GM19239 (cell line): ENCODE measurements around the gene TEAD1.
"Not testable (repeated sequence)": the region's sequence is repeated elsewhere in the genome, so short reads cannot be mapped to it uniquely, and the experiment has no call there.

Source experiments
- DNase-seq: peaks from one replicate; pipeline ENCODE4 v3.0.0; 2011; ENCODE audit warnings: low spot score; ENCODE audit not compliant: insufficient read length
- FAIRE-seq: peaks from 2 replicates; lab custom pipeline; 2011; peaks lifted over from hg19 to GRCh38; lab: Jason Lieb, UNC

TEAD1 gene

DNA sequence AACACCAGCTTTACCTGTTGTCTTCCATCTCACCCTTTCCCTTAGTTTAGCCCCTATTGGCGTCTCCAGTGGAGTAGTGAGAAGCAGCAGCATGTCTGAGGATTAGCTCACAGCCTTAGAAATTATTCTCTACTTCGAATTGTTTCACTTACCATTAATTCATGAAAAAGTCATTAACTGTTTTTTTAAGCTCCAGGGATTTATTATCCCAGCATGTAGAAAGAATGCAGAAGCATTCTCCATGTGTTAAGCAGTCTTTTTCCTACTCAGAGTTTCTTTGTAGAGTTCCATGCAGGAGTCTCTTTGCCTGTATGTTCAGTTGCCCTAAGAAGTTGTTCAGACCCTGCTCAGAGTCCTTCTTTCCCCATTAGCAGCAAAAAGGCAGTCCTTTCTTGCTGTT, 197.0 kb downstream of the TEAD1 start:
- DNase-seq, result no peak
- no peak for FAIRE-seq

DNA sequence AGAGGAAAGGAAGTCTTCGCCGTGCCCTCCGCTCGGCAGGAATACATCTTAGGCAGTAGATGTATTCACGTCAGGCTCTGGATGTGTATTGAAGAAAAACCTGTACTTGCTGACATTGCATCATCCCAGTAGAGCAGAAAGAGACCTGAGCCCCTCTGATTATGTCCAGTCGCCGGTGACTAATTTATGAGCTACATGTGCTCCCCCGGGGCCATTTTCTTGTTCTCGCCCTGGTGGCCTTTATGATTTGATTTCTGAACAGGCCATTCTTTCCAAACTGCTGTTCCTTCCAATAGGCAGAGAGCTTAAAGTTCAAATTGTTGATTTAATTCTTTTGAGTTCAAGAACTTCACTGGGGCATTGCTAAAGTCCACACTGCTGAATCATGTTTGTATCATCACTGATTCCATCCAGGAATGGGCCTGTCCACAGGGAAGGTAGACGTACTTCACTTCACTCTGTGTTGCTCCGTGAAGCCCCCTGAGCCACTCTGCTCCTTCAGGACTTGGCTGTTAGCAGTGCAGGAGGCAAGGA, 197.6 kb downstream of the TEAD1 start:
- DNase-seq (no peak), FAIRE-seq (no peak)

DNA sequence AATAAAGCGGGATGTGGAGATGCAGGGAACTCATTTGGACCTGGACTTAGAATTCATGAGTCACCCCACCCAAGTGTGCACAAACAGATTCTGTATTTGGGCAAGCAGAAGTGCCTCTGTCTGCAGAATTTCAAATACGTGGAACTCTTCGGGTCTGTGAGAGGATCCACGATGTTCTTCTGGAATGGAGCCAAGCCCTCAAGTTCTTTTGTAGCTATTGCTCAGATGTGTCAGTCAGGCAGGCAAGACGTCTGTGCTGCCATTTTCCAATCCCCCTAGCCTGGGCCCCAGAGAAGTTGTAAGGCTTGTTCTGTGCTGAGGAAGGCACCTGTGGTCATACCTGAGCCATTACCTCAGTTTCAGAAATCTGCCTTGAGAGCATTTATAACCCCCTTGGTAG, 202.1 kb downstream of the TEAD1 start:
- FAIRE-seq (no peak), DNase-seq (no peak)

DNA sequence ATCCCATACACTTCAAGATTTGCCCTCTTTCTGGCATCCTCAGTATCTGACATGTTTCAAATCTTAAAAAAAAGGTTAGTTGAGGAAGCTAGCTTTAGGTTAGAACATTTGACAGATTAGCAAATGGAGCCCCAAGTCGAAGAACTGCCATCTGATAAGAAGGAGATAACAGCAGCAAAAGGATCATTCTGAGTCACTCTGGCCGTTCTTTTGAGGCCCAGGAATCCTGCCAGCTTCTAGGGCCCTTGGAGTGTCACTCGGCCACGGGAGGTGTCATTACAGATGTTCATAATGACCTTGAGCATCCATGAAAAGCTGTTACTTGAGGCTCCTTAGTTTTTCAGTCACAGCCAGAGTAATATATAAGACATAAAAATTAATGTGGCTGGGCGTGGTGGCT, 202.8 kb downstream of the TEAD1 start:
- FAIRE-seq, result no peak
- no peak for DNase-seq

DNA sequence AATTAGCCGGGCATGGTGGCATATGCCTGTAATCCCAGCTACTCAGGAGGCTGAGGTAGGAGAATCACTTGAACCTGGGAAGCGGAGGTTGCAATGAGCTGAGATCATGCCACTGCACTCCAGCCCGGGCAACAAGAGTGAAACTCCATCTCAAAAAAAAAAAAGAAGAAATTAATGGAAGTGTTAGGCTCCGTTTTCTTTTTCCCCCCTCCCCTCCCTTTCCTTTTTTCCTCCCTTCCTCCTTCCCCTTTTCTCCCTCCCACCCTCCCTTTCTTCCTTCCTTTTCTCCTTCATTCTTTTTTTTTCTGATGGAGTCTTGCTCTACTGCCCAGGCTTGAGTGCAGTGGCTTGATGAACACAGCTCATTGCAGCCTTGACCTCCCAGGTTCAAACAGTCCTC, 203.3 kb downstream of the TEAD1 start:
- DNase-seq, FAIRE-seq: not testable (repeated sequence)

DNA sequence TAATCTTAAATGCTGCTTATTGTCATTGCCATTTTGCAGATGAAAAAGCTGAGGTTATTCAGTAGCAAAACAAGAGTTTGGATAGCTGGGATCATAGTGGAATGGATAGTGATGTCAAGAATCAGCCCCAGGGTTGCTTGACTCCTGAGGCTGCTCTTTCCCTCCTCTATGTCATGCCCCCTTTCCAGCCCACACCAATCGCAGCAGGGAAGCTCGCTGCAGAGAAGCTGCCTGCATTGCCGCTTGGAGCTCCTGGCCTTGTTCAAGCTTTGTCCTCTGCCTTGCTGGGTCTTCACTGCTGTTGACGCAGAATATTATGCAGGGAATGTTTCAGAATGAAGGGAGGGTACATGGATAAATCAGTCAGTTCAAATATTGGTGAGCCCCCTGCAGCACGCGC, 206.1 kb downstream of the TEAD1 start:
- no peak for DNase-seq
- FAIRE-seq, result no peak

DNA sequence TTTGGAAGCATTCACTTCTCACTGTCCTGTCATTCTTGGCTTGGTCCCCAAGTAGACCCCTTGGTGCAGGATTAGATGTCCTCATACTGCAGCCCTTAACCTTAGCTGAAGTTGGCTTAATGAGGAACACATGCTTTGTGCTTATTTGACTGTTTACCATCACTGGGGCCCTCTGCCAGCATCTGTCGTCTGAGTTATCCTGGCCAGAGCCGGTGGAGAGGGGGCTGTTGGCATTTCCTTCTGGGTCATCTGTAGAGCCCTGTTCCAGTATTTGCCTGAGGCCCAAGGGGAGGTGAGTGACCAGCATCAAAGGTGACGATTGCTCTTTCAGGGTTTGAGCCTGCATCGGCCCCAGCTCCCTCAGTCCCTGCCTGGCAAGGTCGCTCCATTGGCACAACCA, 208.4 kb downstream of the TEAD1 start:
- FAIRE-seq (no peak), DNase-seq (no peak)

DNA sequence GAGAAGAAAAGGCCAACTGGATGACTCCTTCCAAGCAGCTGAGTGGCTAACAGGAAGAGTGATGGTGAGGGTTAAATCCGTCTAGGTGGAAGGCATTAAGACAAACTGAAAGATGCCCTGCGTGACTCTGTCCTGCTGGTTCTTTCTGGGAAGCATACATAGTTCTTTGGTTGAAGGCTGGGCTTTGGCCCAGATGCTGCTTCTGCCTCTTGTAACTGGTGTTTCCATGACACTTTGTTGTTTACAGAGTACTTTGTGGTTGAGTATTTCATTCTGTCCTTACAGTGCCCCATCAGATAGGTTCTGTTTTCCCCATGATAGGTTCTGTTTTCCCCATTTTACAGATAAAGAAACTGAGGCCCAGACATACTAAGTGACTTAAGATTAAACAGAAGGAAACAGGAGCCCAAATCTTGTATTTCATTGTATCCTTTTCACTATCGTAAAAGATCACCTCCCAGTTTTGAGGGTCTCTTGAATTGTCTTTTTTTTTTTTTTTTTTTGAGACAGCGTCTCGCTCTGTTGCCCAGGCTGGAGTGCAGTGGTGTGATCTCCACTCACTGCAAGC, 210.6 kb downstream of the TEAD1 start:
- no peak for DNase-seq
- no peak for FAIRE-seq

DNA sequence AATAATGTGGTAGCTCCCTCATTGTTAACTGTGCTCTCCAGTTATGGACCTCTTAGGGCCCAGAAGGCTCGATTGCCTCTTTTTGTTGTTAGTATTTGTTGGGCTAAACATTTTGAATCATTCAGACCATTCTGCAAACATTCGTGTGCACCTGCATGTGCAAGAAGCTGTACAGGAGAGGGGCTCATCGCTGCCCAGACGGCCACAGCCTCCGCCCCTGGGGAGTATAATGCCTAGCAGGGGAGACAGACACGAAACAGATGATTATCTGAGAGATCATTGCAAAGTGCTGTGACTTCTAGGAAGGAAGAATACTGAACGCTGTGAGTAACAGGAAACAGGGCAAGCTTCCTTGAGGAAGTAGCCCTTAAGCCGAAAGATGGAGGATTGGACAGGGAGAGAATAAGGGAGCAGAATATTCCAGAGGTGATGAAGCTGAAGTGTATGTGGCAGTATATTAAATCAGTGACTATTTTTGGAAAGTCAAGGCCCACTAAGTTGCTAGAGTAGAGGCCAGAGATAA, 211.6 kb downstream of the TEAD1 start:
- FAIRE-seq (no peak), DNase-seq (no peak)

DNA sequence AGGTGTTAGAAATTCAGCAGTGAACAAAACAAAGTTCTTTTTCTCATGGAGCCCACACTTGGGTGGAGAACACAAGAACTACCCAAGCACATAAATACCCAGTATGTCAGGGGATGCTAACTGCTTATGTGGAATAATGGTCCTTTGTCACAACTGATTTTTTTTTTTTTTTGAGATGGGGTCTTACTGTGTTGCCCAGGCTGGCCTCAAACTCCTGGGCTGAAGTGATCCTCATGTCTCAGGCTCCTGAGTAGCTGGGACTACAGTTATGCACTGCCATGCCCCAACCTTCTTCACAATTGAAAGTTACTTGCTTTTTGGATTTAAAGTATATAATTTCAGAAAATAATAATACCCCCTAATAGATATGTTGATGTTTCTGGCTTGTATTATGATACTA, 212.3 kb downstream of the TEAD1 start:
- DNase-seq, result no peak
- FAIRE-seq, result no peak

DNA sequence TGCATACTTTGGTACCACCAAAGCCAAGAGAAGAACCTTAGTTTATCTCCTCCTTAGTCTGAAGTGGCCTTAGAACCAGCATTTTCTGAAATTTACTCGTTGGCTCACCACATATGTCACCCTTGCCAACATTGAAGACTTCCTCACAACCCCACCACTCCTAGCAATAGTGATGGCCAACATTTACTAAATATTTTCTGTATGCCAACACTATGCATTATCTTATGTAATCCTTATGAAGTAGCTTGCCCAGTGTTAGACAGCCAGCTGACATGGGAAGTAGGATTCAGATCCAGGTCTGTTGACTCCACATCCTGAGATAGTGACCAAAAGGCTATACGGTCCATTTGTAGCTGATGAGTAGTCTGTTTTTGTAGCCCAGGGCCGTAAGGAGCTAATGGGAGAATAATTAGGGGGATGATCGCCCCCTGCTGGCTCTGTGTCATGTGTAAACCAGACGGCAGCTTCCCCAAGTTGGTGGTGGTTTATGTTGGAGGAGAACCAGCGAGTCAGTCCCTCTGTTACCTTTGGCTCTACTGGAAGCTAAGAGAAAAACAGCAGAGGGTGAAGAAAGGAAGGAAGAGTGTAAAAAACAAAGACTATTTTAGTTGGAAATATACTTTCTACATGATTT, 214.4 kb downstream of the TEAD1 start:
- no peak for FAIRE-seq
- DNase-seq, result peak; percentile 36

DNA sequence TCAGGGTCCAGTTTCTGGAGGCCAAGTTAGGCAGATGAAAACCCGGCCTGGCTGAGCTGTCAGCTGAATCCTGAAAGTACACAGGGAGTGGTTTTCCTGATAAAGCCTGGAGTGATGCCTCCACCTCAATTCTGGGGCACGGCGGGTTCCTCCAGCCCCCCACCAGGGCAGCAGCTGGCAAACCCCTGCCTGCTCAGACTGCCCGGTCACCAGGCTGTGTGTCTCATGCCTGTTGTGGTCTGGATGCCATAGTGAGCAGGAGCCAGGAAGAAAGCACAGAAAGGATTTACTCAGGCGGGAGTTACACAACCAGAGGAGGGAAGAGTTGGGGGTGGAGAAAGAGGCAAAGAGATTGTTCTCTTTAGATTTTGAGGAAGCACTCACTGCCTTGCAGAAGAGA, 215.0 kb downstream of the TEAD1 start:
- DNase-seq (no peak), FAIRE-seq (no peak)

DNA sequence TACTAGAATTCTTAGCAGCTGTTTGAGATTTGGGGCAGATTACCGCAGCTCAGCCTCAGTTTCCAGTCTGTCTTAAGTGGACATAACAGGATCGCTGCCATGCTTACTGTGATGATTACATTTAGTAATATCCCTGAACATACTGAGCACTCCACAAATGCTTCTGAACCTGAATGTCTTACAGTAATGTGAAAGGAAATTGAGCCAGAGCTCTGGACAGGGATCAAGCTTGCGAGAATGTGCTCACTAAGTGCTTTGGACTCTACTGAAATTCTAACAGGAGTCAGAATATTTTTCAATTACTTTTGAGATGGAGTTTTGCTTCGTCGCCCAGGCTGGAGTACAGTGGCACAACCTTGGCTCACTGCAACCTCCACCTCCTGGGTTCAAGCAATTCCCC, 216.3 kb downstream of the TEAD1 start:
- FAIRE-seq (no peak), DNase-seq (no peak)

DNA sequence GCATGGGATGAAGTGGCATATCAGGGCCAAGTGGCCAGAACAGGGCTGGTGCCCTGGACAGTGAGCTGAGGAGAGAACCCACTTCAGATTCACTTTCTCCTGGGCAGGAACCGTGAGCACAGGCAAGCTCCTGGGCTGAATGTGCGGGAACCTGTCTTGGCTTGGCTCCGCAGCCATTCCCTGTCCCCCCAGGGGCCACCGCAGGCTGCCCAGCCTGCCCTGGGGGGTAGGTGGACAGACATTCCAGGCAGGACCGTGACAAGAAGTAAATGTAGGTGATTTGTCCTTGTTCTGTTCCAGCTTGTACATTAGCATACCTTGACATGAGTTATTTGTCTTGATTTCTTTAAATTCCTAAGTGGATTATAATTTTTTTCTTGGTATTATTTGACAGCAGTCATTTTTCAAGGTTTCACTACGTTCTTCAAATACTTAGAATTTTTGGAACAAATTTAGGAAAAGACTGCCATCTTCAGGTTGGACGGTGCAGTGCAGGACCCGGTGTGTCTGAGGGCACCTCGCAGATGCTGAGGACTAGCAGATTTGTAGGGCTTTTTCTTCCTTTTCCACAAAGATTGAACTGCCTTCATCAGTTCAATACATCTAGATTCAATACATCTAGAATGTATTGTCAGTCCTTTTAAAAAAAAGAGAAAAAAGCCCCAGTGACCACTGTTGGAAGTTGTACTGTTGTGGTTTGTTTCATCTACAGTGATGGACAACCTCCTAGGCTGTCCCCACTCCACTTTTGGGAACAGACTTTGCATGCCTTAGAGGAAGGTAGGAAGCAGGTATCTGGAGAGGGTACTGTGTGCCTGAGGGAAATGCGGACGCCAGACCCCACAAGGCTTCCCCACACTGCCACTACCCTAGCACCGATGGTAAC, 219.8 kb downstream of the TEAD1 start:
- FAIRE-seq, result peak; percentile 66
- peak; percentile 17 for DNase-seq

DNA sequence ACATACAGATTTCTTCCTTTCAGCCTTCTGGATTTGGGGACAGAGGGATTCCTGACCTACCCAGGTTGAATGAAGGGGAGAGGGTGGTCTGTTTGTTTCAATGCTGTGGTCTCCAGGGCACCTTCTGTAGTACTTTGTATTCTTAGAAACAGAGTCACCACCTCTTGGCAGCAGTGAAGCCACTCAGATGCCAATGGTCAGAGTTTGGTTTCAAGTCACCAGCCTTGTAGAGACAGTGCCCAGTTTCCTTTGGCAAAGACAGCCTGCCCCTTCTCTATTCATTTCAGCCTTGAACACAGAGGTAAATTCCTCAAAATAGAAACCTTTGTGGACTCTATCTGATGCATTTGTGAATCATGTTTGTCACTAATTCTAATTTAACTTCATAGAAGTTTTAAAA, 223.2 kb downstream of the TEAD1 start:
- DNase-seq (no peak), FAIRE-seq (no peak)

DNA sequence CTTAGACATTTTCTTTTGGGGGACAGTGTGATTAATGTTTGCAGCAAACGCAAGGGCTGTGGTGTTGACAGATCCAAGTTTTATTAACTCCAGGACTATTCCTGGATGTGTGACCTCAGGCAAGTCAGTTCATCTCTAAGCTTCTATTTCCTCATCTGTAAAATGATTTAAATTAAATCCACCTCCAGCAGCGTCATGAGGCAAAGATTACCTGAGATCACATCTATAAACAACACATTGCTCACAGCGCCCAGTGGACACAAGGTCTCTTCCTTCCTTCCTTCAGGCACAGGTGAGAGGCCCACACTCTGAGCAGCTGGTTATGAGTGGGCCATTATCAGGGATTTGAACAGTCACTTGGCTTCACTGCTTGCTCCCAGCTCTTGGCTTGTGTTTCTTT, 223.6 kb downstream of the TEAD1 start:
- no peak for FAIRE-seq
- no peak for DNase-seq

DNA sequence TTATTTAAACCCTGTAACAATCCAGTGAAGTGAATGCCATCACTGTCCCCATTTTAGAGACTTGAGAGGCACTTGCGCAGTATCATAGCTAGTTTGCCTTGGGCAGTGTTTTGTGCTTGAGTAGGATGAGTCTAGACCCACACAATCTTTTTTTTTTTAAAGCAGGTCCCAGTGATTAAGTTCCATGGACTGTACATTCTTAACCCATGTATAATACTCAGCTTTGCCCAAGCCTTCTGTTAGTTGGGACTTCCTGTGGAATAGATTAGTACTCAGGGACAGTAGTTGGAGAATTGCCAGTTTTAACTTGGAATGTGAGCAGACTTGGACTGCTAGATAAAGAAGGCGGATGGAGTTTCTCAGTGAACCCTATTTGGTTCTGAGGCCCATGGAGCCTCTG, 226.3 kb downstream of the TEAD1 start:
- FAIRE-seq (no peak), DNase-seq (no peak)

DNA sequence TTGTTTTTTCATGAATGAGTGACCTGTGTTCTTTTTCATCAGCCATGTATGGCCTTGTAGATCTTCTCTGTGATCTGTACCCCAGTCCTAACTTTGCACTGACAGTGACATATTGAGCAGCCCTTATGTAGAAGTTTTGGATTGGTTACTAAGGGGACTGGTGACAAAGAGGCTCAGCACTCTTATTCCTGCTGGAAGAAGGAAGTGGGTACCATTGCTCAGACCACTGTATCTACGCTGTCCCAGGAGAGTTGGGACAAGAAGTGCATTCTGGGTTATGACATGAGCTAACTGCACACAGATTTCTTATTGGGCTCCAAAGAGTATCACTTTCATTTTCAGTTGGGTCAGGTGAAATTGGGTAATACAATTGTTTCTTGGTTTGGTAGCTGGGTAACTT, 227.1 kb downstream of the TEAD1 start:
- FAIRE-seq (no peak), DNase-seq (no peak)

DNA sequence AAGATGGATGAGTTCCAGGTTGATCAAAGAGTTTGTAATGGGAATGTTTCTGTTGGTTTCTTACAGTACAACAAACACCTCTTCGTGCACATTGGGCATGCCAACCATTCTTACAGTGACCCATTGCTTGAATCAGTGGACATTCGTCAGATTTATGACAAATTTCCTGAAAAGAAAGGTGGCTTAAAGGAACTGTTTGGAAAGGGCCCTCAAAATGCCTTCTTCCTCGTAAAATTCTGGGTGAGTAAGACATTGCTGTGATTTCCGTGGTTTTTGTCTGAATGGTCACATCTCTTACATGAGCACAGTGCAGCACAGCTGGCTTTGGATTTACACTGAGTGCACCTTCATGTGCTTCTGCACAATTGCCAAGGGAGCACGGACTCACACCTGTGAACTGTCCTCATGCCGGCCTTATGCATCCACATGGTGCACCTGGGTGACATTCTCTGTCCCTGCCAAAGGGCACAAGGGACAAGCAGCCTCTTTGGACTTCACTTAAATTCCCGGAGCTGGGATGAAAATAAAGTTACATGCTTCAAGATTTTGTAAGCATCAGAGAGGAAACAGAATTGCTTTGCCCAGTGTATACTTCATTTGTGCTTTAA, 227.8 kb downstream of the TEAD1 start:
- FAIRE-seq (no peak), DNase-seq (no peak)

DNA sequence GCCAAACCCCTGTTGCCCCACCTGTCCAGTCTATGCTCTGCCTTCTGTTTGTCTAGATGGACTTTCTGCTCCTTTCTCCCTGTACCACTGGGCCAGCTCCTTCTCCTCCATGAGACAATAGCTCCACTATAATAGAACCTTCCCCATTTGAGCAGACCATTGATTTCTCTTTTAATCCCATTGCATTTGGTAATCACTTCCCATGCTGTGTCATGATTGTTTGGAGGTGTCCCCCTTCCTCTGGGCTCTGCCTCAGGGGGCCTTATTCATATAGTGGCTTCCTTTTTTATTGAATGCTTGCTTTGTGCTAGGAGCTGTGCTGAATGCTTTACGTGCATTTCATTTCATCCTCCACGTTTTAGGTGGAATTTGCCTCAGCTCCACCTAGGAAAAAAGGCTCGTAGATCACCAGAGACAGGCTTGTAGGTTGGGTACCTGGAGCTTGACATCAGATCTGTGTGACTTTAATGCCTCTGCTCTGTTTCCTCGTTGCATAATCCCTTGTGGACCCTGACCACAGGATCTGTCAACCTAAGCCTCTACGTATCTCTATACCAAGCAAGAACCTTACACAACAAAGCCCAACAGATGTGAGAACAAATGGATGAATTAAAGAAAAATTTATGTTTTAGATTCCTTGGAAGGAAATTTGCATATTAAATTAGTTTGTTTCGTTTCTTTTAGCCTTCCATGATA, 228.7 kb downstream of the TEAD1 start:
- FAIRE-seq (no peak), DNase-seq (no peak)
